T-helper 2 cell treated with Interferon-gamma antibody and Interleukin-4, amounts not matched to agents 5 μg/mL and 100 μg/mL, for 36 hours (primary cell): ENCODE results near the gene TFB1M.
"Not testable (repeated sequence)": the region's sequence is repeated elsewhere in the genome, so short reads cannot be mapped to it uniquely, and the experiment has no call there.

Source experiments
- DNase-seq: peaks from one replicate; pipeline ENCODE4 v3.0.0; 2021; ENCODE audit warnings: low spot score
- H3K27ac Mint-ChIP-seq: one replicate; pipeline ENCODE4 v1.8.0; 2021; ENCODE audit warnings: mild to moderate bottlenecking, mixed read lengths
- H3K27me3 Mint-ChIP-seq: one replicate; pipeline ENCODE4 v1.8.0; 2021; ENCODE audit warnings: low read depth, mixed read lengths
- H3K36me3 Mint-ChIP-seq: one replicate; pipeline ENCODE4 v1.8.0; 2021; ENCODE audit warnings: low read depth, mixed read lengths
- H3K4me1 Mint-ChIP-seq: one replicate; pipeline ENCODE4 v1.8.0; 2021; ENCODE audit warnings: low read depth, mixed read lengths
- H3K4me3 Mint-ChIP-seq: one replicate; pipeline ENCODE4 v1.8.0; 2022; ENCODE audit warnings: mild to moderate bottlenecking, moderate library complexity, mixed read lengths
- H3K9me3 Mint-ChIP-seq: one replicate; pipeline ENCODE4 v1.8.0; 2021; ENCODE audit warnings: mixed read lengths

Gene TFB1M

GRCh38 chr6:155325700-155326516, 11.6 kb upstream of the TFB1M start:
- Mint-ChIP-seq H3K9me3 (no peaks in the 10 kb centered on the region), H3K27ac (no peak overlapping the region), H3K27me3 (peaks cover 2% of the 10 kb centered on the region), H3K4me1 (peaks cover 2% of the 10 kb centered on the region), H3K4me3 (no peak overlapping the region), H3K36me3 (no peaks in the 10 kb centered on the region)
- DNase-seq, result no peak

GRCh38 chr6:155324993-155325392, 10.7 kb upstream of the TFB1M start:
- no peaks in the 10 kb centered on the region for H3K9me3 Mint-ChIP-seq
- peaks cover 3% of the 10 kb centered on the region for H3K4me1 Mint-ChIP-seq
- no peak overlapping the region for H3K4me3 Mint-ChIP-seq
- H3K27me3 Mint-ChIP-seq, result peaks cover 2% of the 10 kb centered on the region
- DNase-seq, result no peak
- no peaks in the 10 kb centered on the region for H3K36me3 Mint-ChIP-seq
- H3K27ac Mint-ChIP-seq, result no peak overlapping the region

DNA sequence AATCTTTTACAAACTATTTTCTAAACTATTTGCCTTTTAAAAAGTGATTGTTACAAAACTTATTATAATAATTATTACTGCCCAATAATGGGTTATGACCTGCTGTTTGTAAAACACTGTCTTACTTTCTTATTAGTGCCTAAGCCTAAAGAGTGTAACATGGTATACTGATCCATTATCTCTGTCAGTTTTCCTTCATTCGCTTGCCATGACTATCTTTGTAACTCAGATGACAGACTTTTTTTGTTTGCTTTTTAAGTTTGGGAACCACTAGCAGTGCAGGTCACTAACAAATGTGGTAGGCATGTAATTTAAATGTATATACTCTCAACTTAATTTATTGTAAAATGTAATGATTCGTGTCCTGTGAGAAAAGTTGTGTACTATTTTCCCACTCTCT, 9.9 kb upstream of the TFB1M start:
- H3K27me3 Mint-ChIP-seq, result peaks cover 2% of the 10 kb centered on the region
- no peak for DNase-seq
- peaks cover 6% of the 10 kb centered on the region for H3K4me1 Mint-ChIP-seq
- no peaks in the 10 kb centered on the region for H3K9me3 Mint-ChIP-seq
- no peak overlapping the region for H3K27ac Mint-ChIP-seq
- no peak overlapping the region for H3K4me3 Mint-ChIP-seq
- no peaks in the 10 kb centered on the region for H3K36me3 Mint-ChIP-seq

DNA sequence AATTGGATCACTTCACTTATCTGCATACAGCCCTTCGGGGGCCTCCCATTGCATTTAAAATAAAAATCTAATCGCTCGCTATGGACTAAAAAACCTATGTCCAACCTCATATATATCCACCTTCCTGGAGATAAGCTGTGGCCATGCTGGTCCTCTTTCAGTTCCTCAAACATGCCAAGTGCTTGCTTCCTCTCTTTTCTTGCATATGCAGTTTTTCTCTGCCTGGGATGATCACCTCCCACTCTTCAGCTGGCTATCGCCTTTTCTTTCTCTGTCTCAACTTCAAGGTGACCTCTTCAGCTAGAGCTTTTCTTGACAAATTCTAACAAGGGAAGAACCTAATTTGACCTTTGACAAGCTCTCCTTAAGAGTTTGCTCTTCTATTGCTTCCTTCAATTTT, 5.6 kb upstream of the TFB1M start:
- H3K4me1 Mint-ChIP-seq, result peaks cover 11% of the 10 kb centered on the region
- H3K36me3 Mint-ChIP-seq, result no peaks in the 10 kb centered on the region
- no peak overlapping the region for H3K27ac Mint-ChIP-seq
- DNase-seq, result no peak
- no peaks in the 10 kb centered on the region for H3K9me3 Mint-ChIP-seq
- peaks cover 2% of the 10 kb centered on the region for H3K27me3 Mint-ChIP-seq
- H3K4me3 Mint-ChIP-seq, result no peak overlapping the region

DNA sequence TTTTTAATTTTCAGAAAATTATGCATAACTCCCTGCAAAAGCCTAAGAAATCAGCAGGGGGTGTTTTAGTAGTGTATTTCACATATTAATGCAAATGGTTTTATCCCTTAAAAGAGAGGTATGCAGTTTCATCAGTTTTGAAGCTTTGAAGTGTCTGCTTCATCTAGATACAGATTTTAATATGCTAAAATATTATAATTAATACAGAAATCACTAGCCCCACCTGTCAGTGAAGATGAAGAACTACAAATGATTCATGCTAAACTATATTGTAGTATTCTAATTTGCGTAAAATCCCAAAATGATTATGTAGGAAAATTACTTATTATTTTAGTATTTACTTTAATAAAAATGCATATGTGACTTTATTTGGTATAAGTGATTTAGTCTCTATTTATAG, 2.9 kb upstream of the TFB1M start:
- Mint-ChIP-seq H3K4me3 (no peak overlapping the region), H3K27me3 (peaks cover 2% of the 10 kb centered on the region), H3K27ac (no peak overlapping the region), H3K36me3 (peaks cover 11% of the 10 kb centered on the region), H3K4me1 (peaks cover 28% of the 10 kb centered on the region), H3K9me3 (no peaks in the 10 kb centered on the region)
- DNase-seq, result no peak

GRCh38 chr6:155316419-155316818, 2.1 kb upstream of the TFB1M start:
- H3K27me3 Mint-ChIP-seq, result peaks cover 2% of the 10 kb centered on the region
- H3K4me3 Mint-ChIP-seq, result peak overlapping the region; percentile 46
- no peak overlapping the region for H3K27ac Mint-ChIP-seq
- H3K4me1 Mint-ChIP-seq, result peaks cover 31% of the 10 kb centered on the region
- no peak for DNase-seq
- H3K9me3 Mint-ChIP-seq, result no peaks in the 10 kb centered on the region
- peaks cover 17% of the 10 kb centered on the region for H3K36me3 Mint-ChIP-seq

- H3K4me1 Mint-ChIP-seq, result peaks cover 35% of the 10 kb centered on the region
- H3K36me3 Mint-ChIP-seq, result peaks cover 21% of the 10 kb centered on the region
- H3K4me3 Mint-ChIP-seq, result peak overlapping the region; percentile 99
- DNase-seq, result no peak
- H3K27ac Mint-ChIP-seq, result peak overlapping the region; percentile 97
- H3K27me3 Mint-ChIP-seq, result no peaks in the 10 kb centered on the region
- H3K9me3 Mint-ChIP-seq, result no peaks in the 10 kb centered on the region
Observed at GRCh38 chr6:155315516-155315871, 1.2 kb upstream of the TFB1M start.

GRCh38 chr6:155314773-155315515, 660 bp upstream of the TFB1M start:
- DNase-seq, result peak; percentile 66
- H3K36me3 Mint-ChIP-seq, result peaks cover 25% of the 10 kb centered on the region
- peak overlapping the region; percentile 97 for H3K27ac Mint-ChIP-seq
- H3K4me3 Mint-ChIP-seq, result peak overlapping the region; percentile 99
- H3K27me3 Mint-ChIP-seq, result no peaks in the 10 kb centered on the region
- H3K9me3 Mint-ChIP-seq, result no peaks in the 10 kb centered on the region
- peaks cover 37% of the 10 kb centered on the region for H3K4me1 Mint-ChIP-seq

GRCh38 chr6:155313602-155314091, 637 bp downstream of the TFB1M start:
- Mint-ChIP-seq H3K27me3 (no peaks in the 10 kb centered on the region), H3K4me1 (peaks cover 38% of the 10 kb centered on the region), H3K36me3 (peaks cover 30% of the 10 kb centered on the region), H3K27ac (peak overlapping the region; percentile 97), H3K4me3 (peak overlapping the region; percentile 99), H3K9me3 (no peaks in the 10 kb centered on the region)
- DNase-seq, result no peak

GRCh38 chr6:155312950-155313349, 1.3 kb downstream of the TFB1M start:
- H3K36me3 Mint-ChIP-seq, result peaks cover 34% of the 10 kb centered on the region
- H3K27me3 Mint-ChIP-seq, H3K9me3 Mint-ChIP-seq, DNase-seq: not testable (repeated sequence)
- H3K27ac Mint-ChIP-seq, result peak overlapping the region; percentile 65
- H3K4me1 Mint-ChIP-seq, result peaks cover 40% of the 10 kb centered on the region
- peak overlapping the region; percentile 99 for H3K4me3 Mint-ChIP-seq

DNA sequence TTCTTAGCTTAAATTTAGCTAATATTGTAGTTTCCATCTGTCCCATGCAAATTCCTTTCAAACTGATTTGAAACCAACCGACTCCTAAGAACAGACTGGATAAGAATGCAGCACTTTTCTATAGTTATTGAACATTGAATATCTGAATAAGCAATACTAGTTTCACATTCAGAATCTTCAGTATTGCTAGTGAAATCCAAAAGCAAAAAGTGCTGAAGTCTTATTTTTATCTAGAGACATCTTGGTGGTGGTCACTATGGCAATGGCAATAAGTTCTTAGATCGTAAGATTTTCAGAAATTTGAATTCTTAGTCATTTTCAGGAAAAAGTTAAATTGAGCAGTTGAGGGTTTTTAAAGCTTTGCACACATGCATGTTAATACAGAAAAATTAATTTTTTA, 2.7 kb downstream of the TFB1M start:
- Mint-ChIP-seq H3K4me1 (peaks cover 44% of the 10 kb centered on the region), H3K36me3 (peaks cover 40% of the 10 kb centered on the region), H3K27me3 (no peaks in the 10 kb centered on the region), H3K27ac (peak overlapping the region; percentile 17), H3K4me3 (no peak overlapping the region), H3K9me3 (no peaks in the 10 kb centered on the region)
- DNase-seq, result no peak

GRCh38 chr6:155311086-155311485, 3.2 kb downstream of the TFB1M start:
- Mint-ChIP-seq H3K4me3 (no peak overlapping the region), H3K36me3 (peaks cover 43% of the 10 kb centered on the region), H3K9me3 (no peaks in the 10 kb centered on the region), H3K4me1 (peaks cover 47% of the 10 kb centered on the region), H3K27me3 (no peaks in the 10 kb centered on the region), H3K27ac (no peak overlapping the region)
- no peak for DNase-seq

DNA sequence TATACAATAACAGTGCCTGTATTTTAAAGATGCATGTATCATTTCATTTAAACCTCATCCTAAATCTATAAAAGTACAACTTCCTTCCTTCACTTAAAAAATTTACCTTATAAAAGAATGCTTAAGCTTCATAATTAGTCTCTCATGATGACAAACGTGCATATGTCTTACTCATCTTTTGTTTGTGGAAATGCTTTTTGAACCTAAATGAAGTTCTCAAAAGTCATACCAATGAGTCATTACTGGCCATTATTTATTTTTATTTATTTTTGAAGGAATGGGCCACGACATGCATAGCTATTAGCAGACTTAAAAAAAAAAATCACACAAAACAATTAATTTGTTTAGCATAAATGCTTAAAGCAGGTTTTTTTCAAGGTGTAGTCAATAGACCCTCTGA, 3.7 kb downstream of the TFB1M start:
- no peaks in the 10 kb centered on the region for H3K9me3 Mint-ChIP-seq

DNA sequence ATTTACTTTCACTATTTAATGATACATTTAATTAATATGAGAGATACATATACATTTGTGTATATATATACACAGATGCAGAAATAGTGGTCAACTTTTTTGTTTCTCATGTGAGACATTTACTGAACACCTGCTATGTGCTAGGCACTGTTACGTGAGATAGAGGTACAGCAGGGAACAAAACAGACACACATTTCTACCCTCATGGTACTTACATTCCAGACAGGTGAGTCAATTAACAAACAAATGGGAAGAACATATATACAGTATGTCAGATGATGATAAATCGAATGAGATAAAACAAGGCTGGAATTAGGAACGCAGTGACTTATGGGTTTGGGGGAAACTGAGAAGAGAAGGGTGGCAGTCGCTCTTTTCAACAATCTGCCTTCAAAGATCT, 5.1 kb downstream of the TFB1M start:
- peaks cover 37% of the 10 kb centered on the region for H3K4me1 Mint-ChIP-seq
- H3K27me3 Mint-ChIP-seq, result no peaks in the 10 kb centered on the region
- no peak overlapping the region for H3K27ac Mint-ChIP-seq
- no peaks in the 10 kb centered on the region for H3K9me3 Mint-ChIP-seq
- no peak overlapping the region for H3K4me3 Mint-ChIP-seq
- peaks cover 54% of the 10 kb centered on the region for H3K36me3 Mint-ChIP-seq
- DNase-seq, result no peak

More for the DNA sequence above, 3.7 kb downstream of the TFB1M start:
- Mint-ChIP-seq H3K27ac (no peak overlapping the region), H3K36me3 (peaks cover 47% of the 10 kb centered on the region), H3K4me3 (no peak overlapping the region), H3K27me3 (no peaks in the 10 kb centered on the region), H3K4me1 (peaks cover 47% of the 10 kb centered on the region)
- DNase-seq, result no peak
